Measurements from ENCODE around the gene KIFAP3.
"Not testable (repeated sequence)": the region's sequence is repeated elsewhere in the genome, so short reads cannot be mapped to it uniquely, and the experiment has no call there.

The KIFAP3 gene

GRCh38 chr1:169925505-169926482 lies 148.7 kb downstream of the KIFAP3 start:
- in situ Hi-C loops (cut with MboI; ENCODE audit: low sequenced_read_pairs) = no loop called here

DNA sequence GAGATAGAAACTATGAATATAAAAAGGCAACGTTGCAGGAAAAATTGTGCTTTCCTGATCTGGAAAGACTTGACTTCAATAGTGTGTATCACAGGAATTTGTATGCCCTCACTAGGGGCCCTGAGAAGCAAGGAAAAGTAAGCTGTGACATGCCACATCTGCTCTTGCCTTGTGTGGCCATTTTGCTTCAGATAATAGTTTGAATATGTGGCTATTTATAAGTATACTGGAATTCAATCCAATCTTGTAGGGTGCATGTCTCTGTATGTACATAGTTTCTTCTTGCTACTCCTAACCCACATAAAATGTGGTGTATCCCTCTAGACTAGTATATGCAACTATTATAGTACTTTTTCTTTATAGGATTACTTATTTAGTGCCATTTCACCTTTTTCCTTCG lies 149.7 kb downstream of the KIFAP3 start:
- in situ Hi-C loops (cut with MboI; ENCODE audit: low sequenced_read_pairs) = no loop called here

DNA sequence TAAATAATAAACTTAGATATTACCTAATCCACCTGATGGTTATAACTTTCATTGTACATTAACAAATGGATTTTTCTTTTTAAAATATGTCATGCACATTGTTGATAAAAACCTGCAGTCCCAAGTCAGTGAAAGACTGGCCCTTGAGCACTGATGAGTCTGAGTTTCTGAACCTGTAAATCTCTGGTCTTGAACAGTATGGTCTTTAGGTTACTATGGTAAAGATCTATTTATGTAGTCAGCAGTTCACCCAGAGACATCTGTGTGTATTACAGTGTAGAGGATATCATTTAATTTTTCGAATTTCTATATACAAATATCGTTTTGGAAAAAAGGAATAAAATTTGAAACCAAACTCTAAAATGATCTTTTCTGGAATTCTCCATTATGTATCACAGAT lies 150.4 kb downstream of the KIFAP3 start:
- in situ Hi-C loops (cut with MboI; ENCODE audit: low sequenced_read_pairs) = no loop called here

- in situ Hi-C loops (cut with MboI; ENCODE audit: low sequenced_read_pairs) = no loop called here
Measured at GRCh38 chr1:169921080-169921479, 153.4 kb downstream of the KIFAP3 start.

DNA sequence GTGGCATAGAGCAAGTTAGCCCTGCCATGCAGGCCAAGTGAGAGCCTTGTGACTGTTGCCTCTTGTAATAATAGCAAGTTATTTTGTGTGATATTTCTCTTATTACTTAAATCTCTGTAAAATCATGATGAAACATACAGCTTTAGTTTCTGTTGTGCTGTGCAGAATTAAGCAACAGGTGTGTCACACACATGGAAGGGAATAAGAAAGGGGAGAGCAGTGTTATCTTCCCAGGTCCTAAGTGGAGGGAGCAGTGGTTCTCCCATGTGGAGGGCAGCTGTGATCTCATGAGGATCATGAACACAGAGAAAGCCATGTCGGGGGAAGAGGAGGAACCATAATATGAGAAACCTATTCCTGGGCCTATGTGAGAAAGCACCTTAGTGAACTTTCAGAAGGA lies 155.6 kb downstream of the KIFAP3 start:
- in situ Hi-C loops (cut with MboI; ENCODE audit: low sequenced_read_pairs) = no loop called here

GRCh38 chr1:169918220-169918619 lies 156.3 kb downstream of the KIFAP3 start:
- in situ Hi-C loops (cut with MboI; ENCODE audit: low sequenced_read_pairs) = not testable (repeated sequence)

DNA sequence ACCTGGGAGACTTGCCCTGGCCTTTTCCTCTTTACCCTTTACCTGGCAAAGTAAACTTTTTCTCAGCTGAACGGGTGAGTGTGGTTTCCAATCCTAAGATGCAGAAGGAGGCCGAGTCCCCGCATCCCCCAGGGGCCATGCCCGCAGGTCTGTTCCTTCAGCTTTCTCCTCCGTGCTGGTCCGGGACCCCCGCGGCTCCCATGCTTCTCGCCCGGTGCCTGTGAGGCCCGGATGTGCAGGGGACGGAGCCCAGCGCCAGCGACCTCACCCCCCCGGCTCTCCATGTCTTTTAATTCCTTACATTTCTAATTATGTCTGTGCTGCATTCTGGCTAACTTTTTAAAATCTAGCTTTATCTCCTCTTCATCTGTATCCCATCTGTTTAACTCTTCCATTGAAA lies 159.3 kb downstream of the KIFAP3 start:
- in situ Hi-C loops (cut with MboI; ENCODE audit: low sequenced_read_pairs) = no loop called here

- in situ Hi-C loops (cut with MboI; ENCODE audit: low sequenced_read_pairs) = no loop called here
Measured at GRCh38 chr1:169914531-169914930, 160.0 kb downstream of the KIFAP3 start.

GRCh38 chr1:169909499-169909898 lies 165.0 kb downstream of the KIFAP3 start:
- in situ Hi-C loops (cut with MboI; ENCODE audit: low sequenced_read_pairs) = no loop called here

- in situ Hi-C loops (cut with MboI; ENCODE audit: low sequenced_read_pairs) = no loop called here
Measured at GRCh38 chr1:169906938-169907337, 167.6 kb downstream of the KIFAP3 start.

GRCh38 chr1:169904834-169905233 lies 169.7 kb downstream of the KIFAP3 start:
- in situ Hi-C loops (cut with MboI; ENCODE audit: low sequenced_read_pairs) = no loop called here

DNA sequence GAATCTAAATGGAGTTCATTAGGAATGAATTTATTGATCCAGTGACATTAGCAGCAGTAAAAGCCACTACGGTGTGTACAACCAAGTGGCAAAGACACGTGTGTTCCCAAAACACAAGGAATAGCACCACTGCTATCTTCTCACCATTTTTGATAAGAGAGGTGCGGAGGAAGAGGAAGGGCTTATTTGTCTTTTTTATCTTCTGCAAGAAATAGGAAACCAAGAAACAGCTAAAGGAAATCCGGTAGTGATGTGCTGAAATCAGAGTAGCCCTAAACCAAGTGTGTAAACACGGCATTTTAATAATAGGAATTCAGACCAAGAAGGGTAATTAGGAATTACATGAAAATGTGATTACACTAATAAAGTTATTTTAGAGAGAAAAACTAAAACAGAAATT lies 171.7 kb downstream of the KIFAP3 start:
- in situ Hi-C loops (cut with MboI; ENCODE audit: low sequenced_read_pairs) = no loop called here

DNA sequence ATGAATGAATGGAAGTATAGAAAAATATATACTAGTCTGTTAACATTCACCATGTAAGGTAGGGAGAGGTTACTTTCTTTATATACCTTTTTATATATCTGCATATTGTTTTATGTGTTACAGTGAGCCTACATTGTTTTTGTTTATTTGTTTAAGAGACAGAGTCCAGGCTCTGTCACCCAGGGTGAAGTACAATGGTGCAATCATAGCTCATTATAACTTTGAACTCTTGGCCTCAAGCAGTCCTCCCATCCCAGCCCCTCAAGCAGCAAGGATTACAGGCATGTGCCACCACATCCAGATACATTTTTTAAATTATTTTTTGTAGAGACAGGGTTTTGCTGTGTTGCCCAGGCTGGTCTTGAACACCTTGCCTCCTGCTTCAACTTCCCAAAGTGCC lies 173.4 kb downstream of the KIFAP3 start:
- in situ Hi-C loops (cut with MboI; ENCODE audit: low sequenced_read_pairs) = no loop called here

GRCh38 chr1:169900571-169900970 lies 173.9 kb downstream of the KIFAP3 start:
- in situ Hi-C loops (cut with MboI; ENCODE audit: low sequenced_read_pairs) = no loop called here

GRCh38 chr1:169899519-169900217 lies 174.8 kb downstream of the KIFAP3 start:
- in situ Hi-C loops (cut with MboI; ENCODE audit: low sequenced_read_pairs) = no loop called here

GRCh38 chr1:169896013-169896412 lies 178.5 kb downstream of the KIFAP3 start:
- in situ Hi-C loops (cut with MboI; ENCODE audit: low sequenced_read_pairs) = no loop called here

- in situ Hi-C loops (cut with MboI; ENCODE audit: low sequenced_read_pairs) = no loop called here
Measured at GRCh38 chr1:169894424-169895145, 179.9 kb downstream of the KIFAP3 start.

- in situ Hi-C loops (cut with MboI; ENCODE audit: low sequenced_read_pairs) = no loop called here
Measured at GRCh38 chr1:169893645-169894423, 180.7 kb downstream of the KIFAP3 start, which contains the start of gene SCYL3. SCYL3 (minus strand) TSS chr1:169893896; CDS start chr1:169888840, 5,056 bp downstream.

DNA sequence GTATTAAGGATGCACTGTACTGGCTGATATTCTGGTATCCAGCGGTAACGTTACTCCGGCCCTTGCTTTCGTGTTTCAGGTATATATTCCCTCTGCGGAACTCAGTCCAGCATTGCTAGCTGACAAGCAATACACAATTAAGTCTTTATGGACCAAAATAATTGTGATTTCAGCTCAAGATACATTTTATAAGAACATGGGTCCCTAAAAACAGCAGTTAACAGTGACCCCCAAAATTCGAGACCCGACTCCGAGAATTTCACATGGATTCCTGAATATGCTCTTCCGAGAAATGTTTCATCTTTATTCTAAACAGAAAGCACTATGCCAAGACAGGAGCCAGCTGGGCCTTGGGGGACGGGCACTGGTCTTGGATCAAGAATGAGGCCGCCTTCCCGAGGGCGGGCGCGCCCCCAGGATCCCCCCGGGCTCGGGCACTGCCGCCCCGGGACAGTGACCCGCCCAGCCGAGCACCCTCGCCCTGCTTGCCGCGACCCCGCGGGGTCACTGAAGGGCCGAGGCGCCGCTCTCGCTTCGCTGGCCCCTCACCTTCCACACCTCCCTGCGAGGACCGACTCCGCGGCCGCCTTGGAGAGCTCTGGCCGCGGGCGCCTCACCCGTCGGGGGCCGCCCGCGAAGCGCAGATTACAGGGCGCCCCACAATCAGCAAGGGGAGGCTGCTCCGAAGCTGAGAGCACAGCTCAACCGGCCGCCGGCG lies 181.4 kb downstream of the KIFAP3 start:
- in situ Hi-C loops (cut with MboI; ENCODE audit: low sequenced_read_pairs) = no loop called here
